Astrocyte (in vitro differentiated cells and primary cell): ENCODE data around the gene NPIPA1.
"Not testable (repeated sequence)": the region's sequence is repeated elsewhere in the genome, so short reads cannot be mapped to it uniquely, and the experiment has no call there.

Experiments used
- EZH2 ChIP-seq: IDR thresholded peaks from 2 replicates; pipeline ENCODE4 v1.6.1; 2012; ENCODE audit warnings: mild to moderate bottlenecking, low read length, inconsistent platforms; ENCODE audit not compliant: insufficient read depth
- TF ChIP-seq, protein P1 (sequence below): IDR thresholded peaks from 2 replicates; pipeline ENCODE4 v1.5.1; 2011; ENCODE audit warnings: low read depth, mild to moderate bottlenecking, inconsistent platforms, low read length, moderate library complexity; ENCODE audit not compliant: insufficient read depth

DNA sequence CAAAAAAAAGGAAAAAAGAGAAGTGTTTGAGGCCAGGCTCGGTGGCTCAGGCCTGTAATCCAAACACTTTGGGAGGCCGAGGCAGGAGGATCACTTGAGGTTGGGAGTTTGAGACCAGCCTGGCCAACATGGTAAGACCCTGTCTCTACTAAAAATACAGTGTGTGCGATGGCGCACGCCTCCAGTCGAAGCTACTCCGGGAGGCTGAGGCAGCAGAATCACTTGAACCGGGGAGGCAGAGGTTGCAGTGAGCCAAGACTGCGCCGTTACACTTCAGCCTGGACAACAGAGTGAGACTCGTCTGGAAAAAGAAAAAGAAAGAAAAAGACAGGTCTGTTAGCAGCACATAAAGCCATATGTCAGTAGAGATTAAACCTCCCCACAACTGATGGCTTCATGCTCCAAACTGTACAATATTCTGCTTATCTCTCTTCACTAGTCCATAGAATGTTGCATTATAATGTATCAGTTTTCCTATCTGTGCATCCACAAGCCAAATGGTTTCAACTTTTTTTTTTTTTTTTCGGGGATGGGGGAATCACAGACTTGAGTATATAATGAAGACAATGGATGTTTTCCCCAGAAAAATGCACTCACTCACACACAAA is 34.5 kb downstream of the NPIPA1 start:
- TF ChIP-seq, protein P1, sequence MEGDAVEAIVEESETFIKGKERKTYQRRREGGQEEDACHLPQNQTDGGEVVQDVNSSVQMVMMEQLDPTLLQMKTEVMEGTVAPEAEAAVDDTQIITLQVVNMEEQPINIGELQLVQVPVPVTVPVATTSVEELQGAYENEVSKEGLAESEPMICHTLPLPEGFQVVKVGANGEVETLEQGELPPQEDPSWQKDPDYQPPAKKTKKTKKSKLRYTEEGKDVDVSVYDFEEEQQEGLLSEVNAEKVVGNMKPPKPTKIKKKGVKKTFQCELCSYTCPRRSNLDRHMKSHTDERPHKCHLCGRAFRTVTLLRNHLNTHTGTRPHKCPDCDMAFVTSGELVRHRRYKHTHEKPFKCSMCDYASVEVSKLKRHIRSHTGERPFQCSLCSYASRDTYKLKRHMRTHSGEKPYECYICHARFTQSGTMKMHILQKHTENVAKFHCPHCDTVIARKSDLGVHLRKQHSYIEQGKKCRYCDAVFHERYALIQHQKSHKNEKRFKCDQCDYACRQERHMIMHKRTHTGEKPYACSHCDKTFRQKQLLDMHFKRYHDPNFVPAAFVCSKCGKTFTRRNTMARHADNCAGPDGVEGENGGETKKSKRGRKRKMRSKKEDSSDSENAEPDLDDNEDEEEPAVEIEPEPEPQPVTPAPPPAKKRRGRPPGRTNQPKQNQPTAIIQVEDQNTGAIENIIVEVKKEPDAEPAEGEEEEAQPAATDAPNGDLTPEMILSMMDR = not testable (repeated sequence)
- TF ChIP-seq EZH2 = not testable (repeated sequence)
